Thyroid gland (tissue), 4 donors: ENCODE data around the gene DES.

Source experiments
- POLR2A ChIP-seq, 2 donors: fragments of 450-650 bp; IDR thresholded peaks; one replicate each; pipeline ENCODE4 v1.6.1; 2017; ENCODE audit warnings: antibody characterized with exemption in 2 of 2, mild to moderate bottlenecking in 2 of 2, moderate library complexity in 1 of 2
- TF ChIP-seq, protein P1 (sequence below), 6 experiments: fragments of 200-600 bp in 3 of 6; fragments of 450-650 bp in 3 of 6; sonication (generic) in 3 of 6; IDR thresholded peaks; one replicate each; pipeline ENCODE4 v1.5.1; 2016 to 2019; ENCODE audit warnings: antibody characterized with exemption in 6 of 6, mild to moderate bottlenecking in 2 of 6, inconsistent platforms in 1 of 6, moderate library complexity in 1 of 6

DNA sequence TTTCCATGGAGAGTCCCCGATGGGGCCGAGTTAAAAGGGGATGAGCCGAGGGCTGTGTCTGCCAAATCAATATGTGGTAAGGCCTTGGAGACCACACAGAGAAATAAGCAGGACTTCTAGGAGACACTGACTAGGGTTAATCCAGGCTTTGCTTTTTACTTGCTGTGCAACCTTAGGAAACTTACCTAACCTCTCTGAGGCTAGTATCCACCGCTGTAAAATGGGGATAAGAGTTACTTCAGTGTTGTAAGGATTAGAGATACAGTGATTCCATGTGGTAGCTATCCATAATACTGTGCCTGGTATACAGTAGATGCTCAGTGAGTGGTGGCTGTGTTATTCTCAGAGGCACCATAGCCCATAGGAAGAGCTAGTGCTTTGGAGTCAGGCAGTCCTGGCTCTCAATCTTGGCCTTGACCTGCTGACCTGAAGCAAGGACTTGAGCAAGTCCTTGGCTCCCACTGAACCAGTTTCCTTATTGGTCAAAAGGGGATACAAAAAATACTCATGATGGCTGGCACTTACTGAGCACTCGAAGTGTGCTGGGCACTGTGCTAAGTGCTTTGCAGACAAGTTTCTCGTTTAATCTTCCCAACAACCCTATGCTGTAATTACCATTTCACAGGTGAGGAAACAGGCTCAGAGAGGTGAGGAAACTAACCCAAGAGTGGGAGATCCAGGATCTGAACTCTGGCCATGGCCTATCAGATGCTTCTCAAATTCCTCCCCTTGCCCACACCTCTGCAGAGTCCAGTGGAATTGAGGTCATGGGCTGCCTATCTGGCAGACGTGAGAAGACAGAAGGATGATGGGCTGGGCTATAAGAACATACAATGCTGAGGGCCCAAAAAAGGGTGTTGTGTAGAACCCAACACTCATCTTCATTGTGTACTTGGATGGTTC lies 12.0 kb upstream of the DES start:
- TF ChIP-seq, protein P1, sequence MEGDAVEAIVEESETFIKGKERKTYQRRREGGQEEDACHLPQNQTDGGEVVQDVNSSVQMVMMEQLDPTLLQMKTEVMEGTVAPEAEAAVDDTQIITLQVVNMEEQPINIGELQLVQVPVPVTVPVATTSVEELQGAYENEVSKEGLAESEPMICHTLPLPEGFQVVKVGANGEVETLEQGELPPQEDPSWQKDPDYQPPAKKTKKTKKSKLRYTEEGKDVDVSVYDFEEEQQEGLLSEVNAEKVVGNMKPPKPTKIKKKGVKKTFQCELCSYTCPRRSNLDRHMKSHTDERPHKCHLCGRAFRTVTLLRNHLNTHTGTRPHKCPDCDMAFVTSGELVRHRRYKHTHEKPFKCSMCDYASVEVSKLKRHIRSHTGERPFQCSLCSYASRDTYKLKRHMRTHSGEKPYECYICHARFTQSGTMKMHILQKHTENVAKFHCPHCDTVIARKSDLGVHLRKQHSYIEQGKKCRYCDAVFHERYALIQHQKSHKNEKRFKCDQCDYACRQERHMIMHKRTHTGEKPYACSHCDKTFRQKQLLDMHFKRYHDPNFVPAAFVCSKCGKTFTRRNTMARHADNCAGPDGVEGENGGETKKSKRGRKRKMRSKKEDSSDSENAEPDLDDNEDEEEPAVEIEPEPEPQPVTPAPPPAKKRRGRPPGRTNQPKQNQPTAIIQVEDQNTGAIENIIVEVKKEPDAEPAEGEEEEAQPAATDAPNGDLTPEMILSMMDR (IDR thresholded peaks at IDR 0.05), result no peak
- no peak for TF ChIP-seq POLR2A (IDR thresholded peaks at IDR 0.05)
